Skin of body (tissue), 2 donors: ENCODE measurements around the gene COPB2. TPM values are rescaled to one million over a fixed set of nuclear protein-coding genes. Genes with fewer than 3 reads are reported as not detected.
"Not testable (repeated sequence)": the region's sequence is repeated elsewhere in the genome, so short reads cannot be mapped to it uniquely, and the experiment has no call there.

Experiments used
- DNase-seq: peaks from one replicate; lab custom pipeline; 2025; lab: John Stamatoyannopoulos, UW
- total RNA-seq: library from RNA; depleted of rRNA; stranded (reverse); fragments of >200 nt; gene quantifications from one replicate; pipeline ENCODE4 v1.2.3, GENCODE V29; 2014

COPB2 gene
- 124 TPM for total RNA-seq

GRCh38 chr3:139389552-139390368, at the start of gene COPB2:
Gene COPB2 (minus strand): TSS chr3:139389647. CDS start chr3:139389550, 97 bp downstream.
- peak; percentile 98 for DNase-seq

GRCh38 chr3:139434764-139435307, 45.4 kb upstream of the COPB2 start:
- DNase-seq = no peak

GRCh38 chr3:139434228-139434627, 44.8 kb upstream of the COPB2 start:
- DNase-seq = no peak

GRCh38 chr3:139433089-139433488, 43.6 kb upstream of the COPB2 start:
- no peak for DNase-seq

- DNase-seq = no peak
Measured at GRCh38 chr3:139430493-139430892, 41.0 kb upstream of the COPB2 start.

GRCh38 chr3:139427283-139428060, 38.0 kb upstream of the COPB2 start:
- peak; percentile 41 for DNase-seq

- no peak for DNase-seq
Measured at GRCh38 chr3:139425745-139426400, 36.4 kb upstream of the COPB2 start.

- no peak for DNase-seq
Measured at GRCh38 chr3:139423232-139423631, 33.8 kb upstream of the COPB2 start.

- no peak for DNase-seq
Measured at GRCh38 chr3:139421460-139421859, 32.0 kb upstream of the COPB2 start.

GRCh38 chr3:139421040-139421439, 31.6 kb upstream of the COPB2 start:
- no peak for DNase-seq

GRCh38 chr3:139418144-139418543, 28.7 kb upstream of the COPB2 start:
- no peak for DNase-seq

- DNase-seq = no peak
Measured at GRCh38 chr3:139416275-139416674, 26.8 kb upstream of the COPB2 start.

- DNase-seq = no peak
Measured at GRCh38 chr3:139414608-139415224, 25.3 kb upstream of the COPB2 start.

- DNase-seq = not testable (repeated sequence)
Measured at GRCh38 chr3:139412891-139413290, 23.4 kb upstream of the COPB2 start.

- DNase-seq = not testable (repeated sequence)
Measured at GRCh38 chr3:139401155-139401554, 11.7 kb upstream of the COPB2 start.

- DNase-seq = no peak
Measured at GRCh38 chr3:139396707-139397106, 7.3 kb upstream of the COPB2 start.

GRCh38 chr3:139394116-139394515, 4.7 kb upstream of the COPB2 start:
- DNase-seq = no peak

- peak; percentile 26 for DNase-seq
Measured at GRCh38 chr3:139388821-139389551, 461 bp downstream of the COPB2 start.

- DNase-seq = no peak
Measured at GRCh38 chr3:139388077-139388476, 1.4 kb downstream of the COPB2 start.

- not testable (repeated sequence) for DNase-seq
Measured at GRCh38 chr3:139382291-139382690, 7.2 kb downstream of the COPB2 start.

- no peak for DNase-seq
Measured at GRCh38 chr3:139380575-139380974, 8.9 kb downstream of the COPB2 start.
